Vagina (tissue), 2 donors: Measurements from ENCODE around the gene KIF16B. TPM values are rescaled to one million over a fixed set of nuclear protein-coding genes. Genes with fewer than 3 reads are reported as not detected.
"Not testable (repeated sequence)": the region's sequence is repeated elsewhere in the genome, so short reads cannot be mapped to it uniquely, and the experiment has no call there.

Experiments
- DNase-seq, 2 donors: peaks; one replicate each; pipeline ENCODE4 v3.0.0-alpha.2; 2017; ENCODE audit errors: extremely low spot score in 2 of 2
- H3K27ac ChIP-seq: fragments of 200-600 bp; sonication (generic); one replicate; pipeline ENCODE4 v1.5.1; 2019
- H3K27me3 ChIP-seq: fragments of 200-600 bp; sonication (generic); one replicate; pipeline ENCODE4 v1.5.1; 2019
- H3K36me3 ChIP-seq, 2 donors: fragments of 200-600 bp; sonication (generic); one replicate each; pipeline ENCODE4 v1.5.1; 2017 to 2019
- H3K4me1 ChIP-seq: fragments of 200-600 bp; sonication (generic); one replicate; pipeline ENCODE4 v1.5.1; 2019
- H3K4me3 ChIP-seq, 2 donors: fragments of 200-600 bp; sonication (generic); 1 replicate in 1 of 2; 2 replicates in 1 of 2; pipeline ENCODE4 v1.5.1; 2016 to 2019
- H3K9me3 ChIP-seq: fragments of 200-600 bp; sonication (generic); one replicate; pipeline ENCODE4 v1.5.1; 2019
- CTCF ChIP-seq, 3 experiments: fragments of 450-650 bp in 2 of 3; fragments of 200-600 bp in 1 of 3; sonication (generic) in 1 of 3; IDR thresholded peaks; one replicate each; pipeline ENCODE4 v1.5.1; 2017 to 2019; ENCODE audit warnings: antibody characterized with exemption in 3 of 3, mild to moderate bottlenecking in 2 of 3, moderate library complexity in 2 of 3
- POLR2A ChIP-seq, 2 donors: fragments of 450-650 bp; IDR thresholded peaks; one replicate each; pipeline ENCODE4 v1.6.1; 2017; ENCODE audit warnings: antibody characterized with exemption in 2 of 2, mild to moderate bottlenecking in 2 of 2, moderate library complexity in 2 of 2
- POLR2AphosphoS5 ChIP-seq, 2 donors: sonication (generic); formaldehyde crosslinking; IDR thresholded peaks; one replicate each; pipeline ENCODE4 v1.9.0; 2017; ENCODE audit warnings: antibody characterized with exemption in 2 of 2, mild to moderate bottlenecking in 2 of 2, low read depth in 1 of 2; ENCODE audit not compliant: insufficient read depth in 1 of 2
- intact Hi-C: fragments of 100-400 bp; cut with DNase I; formaldehyde crosslinking; loops from one replicate; pipeline ENCODE4 v1.15.1; 2023
- total RNA-seq: library from RNA; depleted of rRNA; stranded (reverse); fragments of >200 nt; gene quantifications from one replicate; pipeline ENCODE4 v1.2.3, GENCODE V29; 2016

KIF16B gene
- total RNA-seq, 1 donor from 2014 or later: 27.7 TPM

- TF ChIP-seq POLR2AphosphoS5 (IDR thresholded peaks at IDR 0.05; ENCODE audit: insufficient read depth in 1 of 2, low read depth in 1 of 2) (no peak), POLR2A (IDR thresholded peaks at IDR 0.05) (no peak), CTCF (IDR thresholded peaks at IDR 0.05) (no peak)
- no peaks in the 10 kb centered on the region for H3K27me3 ChIP-seq
- H3K27ac ChIP-seq: no peak overlapping the region
- no peaks in the 10 kb centered on the region for H3K36me3 ChIP-seq
- H3K4me1 ChIP-seq: no peaks in the 10 kb centered on the region
- H3K9me3 ChIP-seq: no peaks in the 10 kb centered on the region
- intact Hi-C loops: no loop called here
- DNase-seq: no peak
- no peak overlapping the region for H3K4me3 ChIP-seq
Measured at GRCh38 chr20:16229813-16230212, 343.4 kb downstream of the KIF16B start.

- H3K27me3 ChIP-seq: no peaks in the 10 kb centered on the region
- no peaks in the 10 kb centered on the region for H3K36me3 ChIP-seq
- DNase-seq: no peak
- H3K27ac ChIP-seq: no peak overlapping the region
- H3K9me3 ChIP-seq: no peaks in the 10 kb centered on the region
- intact Hi-C loops: no loop called here
- TF ChIP-seq POLR2AphosphoS5 (IDR thresholded peaks at IDR 0.05; ENCODE audit: insufficient read depth in 1 of 2, low read depth in 1 of 2) (no peak), CTCF (IDR thresholded peaks at IDR 0.05) (no peak), POLR2A (IDR thresholded peaks at IDR 0.05) (no peak)
- no peak overlapping the region for H3K4me3 ChIP-seq
- no peaks in the 10 kb centered on the region for H3K4me1 ChIP-seq
Measured at GRCh38 chr20:16228722-16229121, 344.5 kb downstream of the KIF16B start.

GRCh38 chr20:16226961-16227360 is 346.3 kb downstream of the KIF16B start:
- DNase-seq, intact Hi-C loops: not testable (repeated sequence)

GRCh38 chr20:16224836-16225235 is 348.4 kb downstream of the KIF16B start:
- Histone ChIP-seq H3K27me3 (no peaks in the 10 kb centered on the region), H3K27ac (no peak overlapping the region), H3K36me3 (no peaks in the 10 kb centered on the region), H3K4me1 (no peaks in the 10 kb centered on the region), H3K4me3 (no peak overlapping the region), H3K9me3 (no peaks in the 10 kb centered on the region)
- no peak for DNase-seq
- TF ChIP-seq CTCF (IDR thresholded peaks at IDR 0.05) (no peak), POLR2AphosphoS5 (IDR thresholded peaks at IDR 0.05; ENCODE audit: insufficient read depth in 1 of 2, low read depth in 1 of 2) (no peak), POLR2A (IDR thresholded peaks at IDR 0.05) (no peak)
- intact Hi-C loops: no loop called here

More at GRCh38 chr20:16226961-16227360, 346.3 kb downstream of the KIF16B start:
- not testable (repeated sequence) for H3K4me1 ChIP-seq, H3K9me3 ChIP-seq, H3K27ac ChIP-seq, H3K27me3 ChIP-seq, H3K36me3 ChIP-seq, H3K4me3 ChIP-seq

- Histone ChIP-seq H3K36me3 (no peaks in the 10 kb centered on the region), H3K27me3 (no peaks in the 10 kb centered on the region), H3K4me3 (no peak overlapping the region), H3K9me3 (no peaks in the 10 kb centered on the region), H3K4me1 (no peaks in the 10 kb centered on the region), H3K27ac (no peak overlapping the region)
- intact Hi-C loops: no loop called here
- no peak for DNase-seq
- TF ChIP-seq POLR2AphosphoS5 (IDR thresholded peaks at IDR 0.05; ENCODE audit: insufficient read depth in 1 of 2, low read depth in 1 of 2) (no peak), CTCF (IDR thresholded peaks at IDR 0.05) (no peak), POLR2A (IDR thresholded peaks at IDR 0.05) (no peak)
Measured at GRCh38 chr20:16222859-16223411, 350.3 kb downstream of the KIF16B start.

Other genes with a start within 250 kb of the KIF16B start
- gene SNRPB2, start 156.6 kb upstream of the KIF16B start, total RNA-seq: 17.2 TPM
- gene OTOR, start 174.9 kb upstream of the KIF16B start, total RNA-seq: not detected